Epithelial cell of esophagus (primary cell): ENCODE measurements around the gene CRBN.

ENCODE experiments used
- DNase-seq: peaks from one replicate; pipeline ENCODE4 v3.0.0; 2010; ENCODE audit warnings: low read depth
- H3K4me3 ChIP-seq: 2 replicates; pipeline ENCODE4 v1.5.1; 2011; ENCODE audit warnings: mild to moderate bottlenecking, low read length, control low read depth
- CTCF ChIP-seq: IDR thresholded peaks from 2 replicates; pipeline ENCODE4 v1.5.1; 2011; ENCODE audit warnings: low read depth, mild to moderate bottlenecking, low read length, control low read depth, inconsistent platforms; ENCODE audit not compliant: insufficient read depth; ENCODE audit errors: missing control alignments

The CRBN gene

DNA sequence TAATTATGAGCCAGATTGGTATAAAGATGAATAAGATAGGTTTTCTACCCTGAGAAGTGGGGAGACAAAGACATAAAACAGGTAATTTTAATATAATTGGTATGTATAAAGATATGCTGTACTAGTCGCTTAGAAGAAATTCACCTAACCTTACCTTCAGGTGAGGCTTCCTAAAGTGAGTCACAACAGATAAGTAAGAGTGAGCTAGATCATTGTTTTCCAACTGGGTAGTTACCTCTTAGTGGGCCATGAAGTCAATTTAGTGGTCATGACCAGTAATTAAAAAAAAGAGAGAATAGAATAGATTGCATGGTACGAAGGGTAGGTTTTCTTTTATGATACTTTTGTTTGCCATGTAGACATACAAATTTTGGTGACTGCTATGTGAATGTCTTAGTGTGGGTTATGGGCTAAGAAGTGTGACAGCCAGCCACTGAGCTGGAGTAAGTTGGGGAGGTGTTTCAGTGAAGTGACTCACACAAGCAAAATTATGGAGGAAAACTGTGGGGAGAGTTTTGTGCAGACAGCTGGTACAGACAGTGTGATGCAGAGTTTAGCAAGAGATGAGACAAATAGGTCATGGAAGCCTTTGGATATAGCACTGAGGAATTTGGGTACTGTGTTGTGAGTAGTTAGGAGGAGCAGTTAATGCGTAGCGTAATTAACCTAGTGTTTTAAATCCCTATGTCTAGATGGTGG, 44.6 kb downstream of the CRBN start:
- peak; percentile 36 for DNase-seq
- H3K4me3 ChIP-seq = no peak overlapping the region
- TF ChIP-seq CTCF = no peak

DNA sequence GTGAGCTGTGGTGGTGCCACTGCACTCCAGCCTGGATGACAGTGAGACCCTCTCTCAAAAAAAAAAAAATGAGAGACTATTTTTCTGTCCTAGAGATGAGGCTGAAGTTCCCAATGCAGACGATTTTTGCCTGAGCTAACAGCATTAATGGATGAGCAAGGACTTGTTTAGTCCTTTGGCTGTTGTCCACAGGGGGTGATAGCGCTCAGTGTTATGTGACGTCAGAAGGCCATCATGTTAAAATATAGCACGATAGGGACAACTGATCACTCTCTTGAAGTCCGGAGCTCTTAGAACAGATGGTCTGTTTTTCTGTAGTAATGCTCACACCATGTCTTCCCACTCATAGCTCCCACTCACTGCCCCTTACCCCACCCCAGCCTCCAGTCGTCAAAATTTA, 46.0 kb downstream of the CRBN start:
- DNase-seq = no peak
- TF ChIP-seq CTCF = no peak
- no peak overlapping the region for H3K4me3 ChIP-seq

- H3K4me3 ChIP-seq = no peak overlapping the region
Measured at GRCh38 chr3:3129579-3129978, 49.9 kb downstream of the CRBN start.

DNA sequence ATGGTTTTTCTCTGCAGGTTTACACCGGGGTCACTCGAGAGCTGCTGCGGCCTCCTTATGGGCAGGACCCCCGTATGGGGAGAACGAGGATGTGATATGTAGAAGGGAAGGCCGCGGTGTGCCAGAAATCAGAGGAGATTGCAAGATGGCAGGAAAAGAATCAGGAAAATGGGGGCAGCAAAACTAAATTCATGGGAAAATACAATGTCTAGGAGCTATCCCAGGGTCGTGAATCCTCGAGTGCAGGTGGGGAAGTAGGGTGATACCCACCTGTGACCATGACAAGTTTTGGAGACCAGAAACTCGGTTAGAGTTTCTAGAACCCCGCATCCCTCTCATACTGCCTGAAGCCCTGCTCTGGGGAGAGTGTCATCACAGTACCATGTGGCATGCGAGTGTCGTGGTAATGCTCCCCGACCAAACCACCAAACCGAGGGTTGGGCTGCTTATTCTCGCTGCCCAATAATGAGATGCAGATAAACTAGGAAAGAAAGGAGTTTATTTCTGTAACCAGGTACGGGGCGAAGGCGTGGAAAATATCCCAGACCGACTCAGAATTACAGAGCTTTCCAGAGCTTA, 52.0 kb downstream of the CRBN start:
- TF ChIP-seq CTCF = no peak
- DNase-seq = peak; percentile 25

More at GRCh38 chr3:3129579-3129978, 49.9 kb downstream of the CRBN start:
- DNase-seq = no peak
- no peak for TF ChIP-seq CTCF

GRCh38 chr3:3126477-3127431, 52.7 kb downstream of the CRBN start, which contains the start of gene TRNT1:
TSS of gene TRNT1 (plus strand) at chr3:3126940. CDS start at chr3:3129041, 2,101 bp downstream.
- H3K4me3 ChIP-seq = peak within 1 kb of the TSS; percentile 87
- no peak for TF ChIP-seq CTCF
- DNase-seq = peak; percentile 96

More for the DNA sequence above, 52.0 kb downstream of the CRBN start:
- peak overlapping the region; percentile 87 for H3K4me3 ChIP-seq

- TF ChIP-seq CTCF = no peak
- no peak for DNase-seq
- H3K4me3 ChIP-seq = peak overlapping the region; percentile 87
Measured at GRCh38 chr3:3125977-3126376, 53.5 kb downstream of the CRBN start.
